BJ (cell line): ENCODE results near the gene CEP57L1. TPM values are rescaled to one million over a fixed set of nuclear protein-coding genes. Genes with fewer than 3 reads are reported as not detected.
"Not testable (repeated sequence)": the region's sequence is repeated elsewhere in the genome, so short reads cannot be mapped to it uniquely, and the experiment has no call there.

ENCODE experiments used
- CTCF ChIA-PET: fragments of 350-600 bp; formaldehyde crosslinking; extraction: SDS; loops from one replicate; lab custom pipeline; 2021; ENCODE audit warnings: antibody characterized with exemption, inconsistent platforms; lab: Yijun Ruan, JAX
- POLR2A ChIA-PET: fragments of 300-600 bp; sonication (Branson Sonifier 250); formaldehyde crosslinking; extraction: SDS; loops from one replicate; lab custom pipeline; 2021; ENCODE audit warnings: antibody characterized with exemption; lab: Charles Lee
- DNase-seq: peaks from one replicate; pipeline ENCODE4 v3.0.0-alpha.2; 2011; ENCODE audit warnings: low read depth
- H3K27me3 ChIP-seq: 2 replicates; pipeline ENCODE4 v1.6.0; 2011; ENCODE audit warnings: low read length; ENCODE audit not compliant: control insufficient read depth, insufficient read depth
- H3K36me3 ChIP-seq: 2 replicates; pipeline ENCODE4 v1.5.1; 2011; ENCODE audit warnings: low read length; ENCODE audit not compliant: control insufficient read depth, insufficient read depth
- H3K4me3 ChIP-seq: 2 replicates; pipeline ENCODE4 v1.5.1; 2011; ENCODE audit warnings: low read depth, mild to moderate bottlenecking, control low read depth, low read length
- CTCF ChIP-seq: IDR thresholded peaks from 2 replicates; pipeline ENCODE4 v1.5.1; 2011; ENCODE audit warnings: low read depth, mild to moderate bottlenecking, control low read depth, inconsistent platforms, low read length, moderate library complexity; ENCODE audit not compliant: insufficient read depth
- polyA plus RNA-seq: library from polyadenylated mRNA; depleted of rRNA; stranded (reverse); fragments of >200 nt; gene quantifications from 2 replicates; pipeline ENCODE4 v1.2.3, GENCODE V29; 2011

The CEP57L1 gene
- polyA plus RNA-seq, 1 experiment = 11.2 TPM

GRCh38 chr6:109188115-109188411, 92.8 kb downstream of the CEP57L1 start:
- CTCF ChIA-PET = interaction anchor here (0.7 to 4.0 kb wide), 28 partner anchors 9 to 272 kb away, joined by 3 to 84 read pairs (median 4); partner anchors contain the start of genes CD164, CEP57L1, PPIL6 and SESN1
- POLR2A ChIA-PET = no interaction called here
- peaks cover 12% of the 10 kb centered on the region for H3K27me3 ChIP-seq
- no peaks in the 10 kb centered on the region for H3K36me3 ChIP-seq
- H3K4me3 ChIP-seq = no peak overlapping the region
- no peak for DNase-seq
- TF ChIP-seq CTCF = no peak

- H3K27me3 ChIP-seq, CTCF ChIA-PET, H3K36me3 ChIP-seq, POLR2A ChIA-PET, DNase-seq, H3K4me3 ChIP-seq: not testable (repeated sequence)
Measured at GRCh38 chr6:109191368-109191767, 96.1 kb downstream of the CEP57L1 start.

DNA sequence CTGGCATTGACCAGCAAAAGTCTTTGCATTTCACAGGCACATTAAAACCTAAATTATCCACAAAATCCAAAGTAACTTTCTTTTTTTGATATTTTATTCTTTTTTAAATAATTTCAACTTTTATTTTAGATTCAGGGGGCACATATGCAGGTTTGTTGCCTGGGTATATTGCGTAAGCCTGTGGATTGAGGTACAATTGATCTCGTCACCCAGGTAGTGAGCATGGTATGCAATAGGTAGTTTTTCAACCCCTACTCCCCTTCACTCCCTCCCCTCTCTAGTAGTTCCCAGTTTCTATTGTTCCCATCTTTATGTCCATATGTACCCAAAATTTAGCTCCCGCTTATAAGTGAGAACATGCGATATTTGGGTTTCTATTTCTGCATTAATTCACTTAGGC, 97.6 kb downstream of the CEP57L1 start:
- Histone ChIP-seq H3K36me3 (no peaks in the 10 kb centered on the region), H3K27me3 (no peaks in the 10 kb centered on the region), H3K4me3 (no peak overlapping the region)
- ChIA-PET POLR2A (no interaction called here), CTCF (no interaction called here)
- no peak for DNase-seq
- no peak for TF ChIP-seq CTCF

- CTCF ChIA-PET = interaction anchor here (0.8 kb wide), 1 partner anchor 9 kb away, joined by 5 read pairs; no protein-coding TSS in a partner anchor
- POLR2A ChIA-PET = no interaction called here
- no peaks in the 10 kb centered on the region for H3K27me3 ChIP-seq
Measured at GRCh38 chr6:109194880-109195279, 99.6 kb downstream of the CEP57L1 start.

GRCh38 chr6:109197061-109197460, 101.8 kb downstream of the CEP57L1 start:
- Histone ChIP-seq H3K4me3 (no peak overlapping the region), H3K36me3 (no peaks in the 10 kb centered on the region), H3K27me3 (no peaks in the 10 kb centered on the region)
- ChIA-PET POLR2A (no interaction called here), CTCF (interaction anchor here (1.2 to 5.0 kb wide), 2 partner anchors 9 to 186 kb away, joined by 3 to 27 read pairs; partner anchors contain the start of gene CD164)
- DNase-seq = no peak
- no peak for TF ChIP-seq CTCF

More at GRCh38 chr6:109194880-109195279, 99.6 kb downstream of the CEP57L1 start:
- Histone ChIP-seq H3K36me3 (no peaks in the 10 kb centered on the region), H3K4me3 (no peak overlapping the region)
- no peak for TF ChIP-seq CTCF
- no peak for DNase-seq
